ENCODE data around the gene MCAM. TPM values are rescaled to one million over a fixed set of nuclear protein-coding genes. Genes with fewer than 3 reads are reported as not detected.

Gene MCAM
- total and polyA plus RNA-seq, 3 donors from 2014 or later: 39.1 to 45.1 (median 43.1) TPM

- TF ChIP-seq CTCF (IDR thresholded peaks at IDR 0.05) (no peak), POLR2A (IDR thresholded peaks at IDR 0.05) (no peak)
- no peaks in the 10 kb centered on the region for H3K9me3 ChIP-seq
- 85 to 87% methylated on average over 15 to 16 of the region's 16 CpGs for WGBS, 2 donors
- intact Hi-C loops (cut with DNase I; ENCODE audit: low total_unique reads): no loop called here
- H3K27me3 ChIP-seq: no peaks in the 10 kb centered on the region
- H3K4me3 ChIP-seq: no peak overlapping the region
- no peak for DNase-seq
- no peaks in the 10 kb centered on the region for H3K36me3 ChIP-seq (ENCODE audit: low read depth, missing control alignments)
- H3K4me1 ChIP-seq: peaks cover 11% of the 10 kb centered on the region
- no peak overlapping the region for H3K27ac ChIP-seq
These were observed 31.1 kb upstream of the MCAM start for GRCh38 chr11:119347940-119348605.

- Histone ChIP-seq H3K4me3 (no peak overlapping the region), H3K36me3 (ENCODE audit: low read depth, missing control alignments) (no peaks in the 10 kb centered on the region), H3K27ac (no peak overlapping the region), H3K27me3 (no peaks in the 10 kb centered on the region), H3K9me3 (no peaks in the 10 kb centered on the region), H3K4me1 (peaks cover 3% of the 10 kb centered on the region)
- 71 to 79% methylated on average over 2 of the region's 2 CpGs for WGBS, 2 donors
- intact Hi-C loops (cut with DNase I; ENCODE audit: low total_unique reads): no loop called here
- DNase-seq: no peak
- TF ChIP-seq POLR2A (IDR thresholded peaks at IDR 0.05) (no peak), CTCF (IDR thresholded peaks at IDR 0.05) (no peak)
These were observed 30.3 kb upstream of the MCAM start for GRCh38 chr11:119347242-119347641.

- Histone ChIP-seq H3K9me3 (no peaks in the 10 kb centered on the region), H3K4me3 (no peak within 1 kb of the TSS), H3K27me3 (no peaks in the 10 kb centered on the region), H3K4me1 (no peaks in the 10 kb centered on the region), H3K36me3 (ENCODE audit: low read depth, missing control alignments) (no peaks in the 10 kb centered on the region), H3K27ac (no peak within 1 kb of the TSS)
- intact Hi-C loops (cut with DNase I; ENCODE audit: low total_unique reads): no loop called here
- WGBS, 2 donors: 58 to 62% methylated on average over 6 of the region's 6 CpGs
- no peak for DNase-seq
- TF ChIP-seq CTCF (IDR thresholded peaks at IDR 0.05) (no peak), POLR2A (IDR thresholded peaks at IDR 0.05) (no peak)
These were observed 29.7 kb upstream of the MCAM start, which contains the start of gene MFRP for GRCh38 chr11:119346605-119347004. Gene MFRP (minus strand): TSS chr11:119346705. CDS start chr11:119346513, 192 bp downstream.

GRCh38 chr11:119345685-119346084 lies 28.8 kb upstream of the MCAM start:
- TF ChIP-seq POLR2A (IDR thresholded peaks at IDR 0.05) (no peak), CTCF (IDR thresholded peaks at IDR 0.05) (no peak)
- no peak overlapping the region for H3K27ac ChIP-seq
- H3K9me3 ChIP-seq: no peaks in the 10 kb centered on the region
- H3K4me1 ChIP-seq: peaks cover 6% of the 10 kb centered on the region
- no peaks in the 10 kb centered on the region for H3K36me3 ChIP-seq (ENCODE audit: low read depth, missing control alignments)
- H3K4me3 ChIP-seq: no peak overlapping the region
- intact Hi-C loops (cut with DNase I; ENCODE audit: low total_unique reads): no loop called here
- WGBS, 2 donors: 78 to 80% methylated on average over 8 to 12 of the region's 12 CpGs
- H3K27me3 ChIP-seq: no peaks in the 10 kb centered on the region
- no peak for DNase-seq
